ENCODE data around the gene PTGR2. TPM values are rescaled to one million over a fixed set of nuclear protein-coding genes. Genes with fewer than 3 reads are reported as not detected.
"Not testable (repeated sequence)": the region's sequence is repeated elsewhere in the genome, so short reads cannot be mapped to it uniquely, and the experiment has no call there.

The PTGR2 gene
- total RNA-seq, 1 experiment from 2014 or later, result 4.9 TPM

- peak; percentile 96 for DNase-seq (ENCODE audit: low read depth)
Measured at GRCh38 chr14:73886449-73887317, 35.1 kb downstream of the PTGR2 start, which contains the start of gene ZNF410. Gene ZNF410, plus strand, starts transcription at chr14:73886859. Its CDS starts 5,317 bp downstream, at chr14:73892176.

- no peak for DNase-seq (ENCODE audit: low read depth)
Measured at GRCh38 chr14:73887318-73887616, 35.6 kb downstream of the PTGR2 start.

GRCh38 chr14:73887694-73888459 is 36.2 kb downstream of the PTGR2 start:
- no peak for DNase-seq (ENCODE audit: low read depth)

GRCh38 chr14:73888460-73888725 is 36.8 kb downstream of the PTGR2 start:
- no peak for DNase-seq (ENCODE audit: low read depth)

- DNase-seq (ENCODE audit: low read depth), result no peak
Measured at GRCh38 chr14:73888971-73889370, 37.3 kb downstream of the PTGR2 start.

GRCh38 chr14:73889376-73889775 is 37.7 kb downstream of the PTGR2 start:
- no peak for DNase-seq (ENCODE audit: low read depth)

GRCh38 chr14:73894180-73894687 is 42.6 kb downstream of the PTGR2 start:
- not testable (repeated sequence) for DNase-seq (ENCODE audit: low read depth)

GRCh38 chr14:73895939-73896338 is 44.3 kb downstream of the PTGR2 start:
- DNase-seq (ENCODE audit: low read depth), result no peak

- DNase-seq (ENCODE audit: low read depth), result no peak
Measured at GRCh38 chr14:73896521-73896920, 44.9 kb downstream of the PTGR2 start.

GRCh38 chr14:73903028-73903427 is 51.4 kb downstream of the PTGR2 start:
- no peak for DNase-seq (ENCODE audit: low read depth)

- DNase-seq (ENCODE audit: low read depth), result no peak
Measured at GRCh38 chr14:73909681-73910080, 58.0 kb downstream of the PTGR2 start.

GRCh38 chr14:73913256-73913655 is 61.6 kb downstream of the PTGR2 start:
- no peak for DNase-seq (ENCODE audit: low read depth)

GRCh38 chr14:73916324-73916723 is 64.7 kb downstream of the PTGR2 start:
- no peak for DNase-seq (ENCODE audit: low read depth)

- not testable (repeated sequence) for DNase-seq (ENCODE audit: low read depth)
Measured at GRCh38 chr14:73919457-73919856, 67.8 kb downstream of the PTGR2 start.

- DNase-seq (ENCODE audit: low read depth), result no peak
Measured at GRCh38 chr14:73924337-73924736, 72.7 kb downstream of the PTGR2 start.

Other genes with a start within 250 kb of the PTGR2 start
- not detected in 2 replicates for gene ACOT6, start 239.3 kb upstream of the PTGR2 start, total RNA-seq (2014; rRNA removed; shearing (Covaris generic))
- 3.8 and 12.3 TPM in 2 replicates for gene DNAL1, start 206.8 kb upstream of the PTGR2 start, total RNA-seq (2014; rRNA removed; shearing (Covaris generic))
- gene PNMA1, start 137.4 kb upstream of the PTGR2 start, total RNA-seq (2014; rRNA removed; shearing (Covaris generic)), result 20.4 and 26.6 TPM in 2 replicates
- 64.9 and 67.9 TPM in 2 replicates for gene ZNF410, start 35.0 kb downstream of the PTGR2 start, total RNA-seq (2014; rRNA removed; shearing (Covaris generic))
- 1.8 and 2.1 TPM in 2 replicates for gene FAM161B, start 98.3 kb downstream of the PTGR2 start, total RNA-seq (2014; rRNA removed; shearing (Covaris generic))
- gene COQ6, start 98.5 kb downstream of the PTGR2 start, total RNA-seq (2014; rRNA removed; shearing (Covaris generic)), result 24.4 and 42.7 TPM in 2 replicates
- 6.4 and 6.5 TPM in 2 replicates for gene ENTPD5, start 167.5 kb downstream of the PTGR2 start, total RNA-seq (2014; rRNA removed; shearing (Covaris generic))
- gene BBOF1, start 167.5 kb downstream of the PTGR2 start, total RNA-seq (2014; rRNA removed; shearing (Covaris generic)), result 2.4 and 4.0 TPM in 2 replicates
- gene ALDH6A1, start 232.6 kb downstream of the PTGR2 start, total RNA-seq (2014; rRNA removed; shearing (Covaris generic)), result 8.9 and 13.7 TPM in 2 replicates
- gene LIN52, start 233.1 kb downstream of the PTGR2 start, total RNA-seq (2014; rRNA removed; shearing (Covaris generic)), result 11.2 and 13.5 TPM in 2 replicates

Data from RPMI7951 (cell line).